Measurements from ENCODE around the gene ATM. TPM values are rescaled to one million over a fixed set of nuclear protein-coding genes. Genes with fewer than 3 reads are reported as not detected.
"Not testable (repeated sequence)": the region's sequence is repeated elsewhere in the genome, so short reads cannot be mapped to it uniquely, and the experiment has no call there.

Gene ATM
- total RNA-seq, 1 donor from 2014 or later, result 116 TPM

- intact Hi-C loops (cut with micrococcal nuclease), result no loop called here
These were observed 128.6 kb downstream of the ATM start for GRCh38 chr11:108351468-108351867.

- intact Hi-C loops (cut with micrococcal nuclease), result no loop called here
These were observed 141.3 kb downstream of the ATM start for GRCh38 chr11:108364159-108364558.

GRCh38 chr11:108368134-108368533, 145.3 kb downstream of the ATM start:
- intact Hi-C loops (cut with micrococcal nuclease), result no loop called here

GRCh38 chr11:108369064-108369463, 146.2 kb downstream of the ATM start:
- intact Hi-C loops (cut with micrococcal nuclease), result no loop called here

- intact Hi-C loops (cut with micrococcal nuclease), result no loop called here
These were observed 147.4 kb downstream of the ATM start for GRCh38 chr11:108370315-108370714.

- intact Hi-C loops (cut with micrococcal nuclease), result no loop called here
These were observed 148.1 kb downstream of the ATM start for GRCh38 chr11:108370990-108371389.

GRCh38 chr11:108373505-108373904, 150.6 kb downstream of the ATM start:
- intact Hi-C loops (cut with micrococcal nuclease), result not testable (repeated sequence)

GRCh38 chr11:108388576-108388975, 165.7 kb downstream of the ATM start:
- intact Hi-C loops (cut with micrococcal nuclease), result no loop called here

GRCh38 chr11:108392353-108392752, 169.5 kb downstream of the ATM start:
- intact Hi-C loops (cut with micrococcal nuclease), result no loop called here

GRCh38 chr11:108393046-108393445, 170.2 kb downstream of the ATM start:
- intact Hi-C loops (cut with micrococcal nuclease), result no loop called here

GRCh38 chr11:108394744-108395284, 171.9 kb downstream of the ATM start:
- intact Hi-C loops (cut with micrococcal nuclease), result no loop called here

GRCh38 chr11:108396672-108397071, 173.8 kb downstream of the ATM start:
- intact Hi-C loops (cut with micrococcal nuclease), result not testable (repeated sequence)

- intact Hi-C loops (cut with micrococcal nuclease), result no loop called here
These were observed 175.6 kb downstream of the ATM start for GRCh38 chr11:108398439-108398838.

GRCh38 chr11:108402241-108402640, 179.4 kb downstream of the ATM start:
- intact Hi-C loops (cut with micrococcal nuclease), result no loop called here

GRCh38 chr11:108403052-108403451, 180.2 kb downstream of the ATM start:
- intact Hi-C loops (cut with micrococcal nuclease), result no loop called here

- intact Hi-C loops (cut with micrococcal nuclease), result no loop called here
These were observed 182.8 kb downstream of the ATM start for GRCh38 chr11:108405706-108406105.

GRCh38 chr11:108414958-108415357, 192.1 kb downstream of the ATM start:
- intact Hi-C loops (cut with micrococcal nuclease), result no loop called here

- intact Hi-C loops (cut with micrococcal nuclease), result loop anchor here (1.0 kb wide), 1 partner anchor 231 kb away; no protein-coding TSS in a partner anchor
These were observed 194.7 kb downstream of the ATM start for GRCh38 chr11:108417551-108417950.

Other genes with a start within 250 kb of the ATM start
- 30.6 and 31.6 TPM in 2 replicates for gene CUL5, start 214.2 kb upstream of the ATM start, total RNA-seq
- gene ACAT1, start 101.5 kb upstream of the ATM start, total RNA-seq, result 51.6 and 58.1 TPM in 2 replicates
- 34.0 and 39.6 TPM in 2 replicates for gene NPAT, start 429 bp upstream of the ATM start, total RNA-seq
- gene C11orf65, start 244.5 kb downstream of the ATM start, total RNA-seq, result 0.20 and 0.39 TPM in 2 replicates

Data from T-helper 2 cell treated with Interferon-gamma antibody and Interleukin-4, amounts not matched to agents 100 ng/mL and 5 ng/mL, for 36 hours (primary cell).